Lower leg skin (tissue), 3 donors: ENCODE measurements around the gene C1QTNF3.
"Not testable (repeated sequence)": the region's sequence is repeated elsewhere in the genome, so short reads cannot be mapped to it uniquely, and the experiment has no call there.

Experiments used
- POLR2A ChIP-seq, 2 donors: fragments of 450-650 bp; IDR thresholded peaks; one replicate each; pipeline ENCODE4 v1.6.1; 2016 to 2017; ENCODE audit warnings: antibody characterized with exemption in 2 of 2, mild to moderate bottlenecking in 1 of 2, moderate library complexity in 1 of 2
- TF ChIP-seq, protein P1 (sequence below), 3 donors: fragments of 450-650 bp; IDR thresholded peaks; one replicate each; pipeline ENCODE4 v1.5.1; 2016; ENCODE audit warnings: antibody characterized with exemption in 3 of 3, mild to moderate bottlenecking in 3 of 3, moderate library complexity in 2 of 3

DNA sequence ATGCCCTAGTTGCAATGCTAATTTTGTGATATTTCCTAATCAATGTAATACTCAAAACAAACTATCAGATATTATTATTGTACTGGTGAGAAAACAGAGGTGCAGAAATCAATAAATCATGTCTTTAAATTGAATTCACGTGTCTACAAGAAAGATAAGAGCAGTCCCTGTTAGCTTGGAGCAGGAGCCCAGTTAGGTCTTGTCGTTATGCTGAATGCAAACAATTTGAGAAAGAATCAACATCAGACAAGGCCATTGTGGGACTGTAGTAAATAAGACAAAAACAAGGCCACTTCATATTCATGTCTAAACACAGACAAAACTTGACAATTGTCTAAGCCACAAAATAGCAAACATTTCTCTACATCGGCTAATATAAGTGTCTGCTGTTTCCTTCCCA is 31.1 kb upstream of the C1QTNF3 start:
- TF ChIP-seq, protein P1, sequence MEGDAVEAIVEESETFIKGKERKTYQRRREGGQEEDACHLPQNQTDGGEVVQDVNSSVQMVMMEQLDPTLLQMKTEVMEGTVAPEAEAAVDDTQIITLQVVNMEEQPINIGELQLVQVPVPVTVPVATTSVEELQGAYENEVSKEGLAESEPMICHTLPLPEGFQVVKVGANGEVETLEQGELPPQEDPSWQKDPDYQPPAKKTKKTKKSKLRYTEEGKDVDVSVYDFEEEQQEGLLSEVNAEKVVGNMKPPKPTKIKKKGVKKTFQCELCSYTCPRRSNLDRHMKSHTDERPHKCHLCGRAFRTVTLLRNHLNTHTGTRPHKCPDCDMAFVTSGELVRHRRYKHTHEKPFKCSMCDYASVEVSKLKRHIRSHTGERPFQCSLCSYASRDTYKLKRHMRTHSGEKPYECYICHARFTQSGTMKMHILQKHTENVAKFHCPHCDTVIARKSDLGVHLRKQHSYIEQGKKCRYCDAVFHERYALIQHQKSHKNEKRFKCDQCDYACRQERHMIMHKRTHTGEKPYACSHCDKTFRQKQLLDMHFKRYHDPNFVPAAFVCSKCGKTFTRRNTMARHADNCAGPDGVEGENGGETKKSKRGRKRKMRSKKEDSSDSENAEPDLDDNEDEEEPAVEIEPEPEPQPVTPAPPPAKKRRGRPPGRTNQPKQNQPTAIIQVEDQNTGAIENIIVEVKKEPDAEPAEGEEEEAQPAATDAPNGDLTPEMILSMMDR (IDR thresholded peaks at IDR 0.05) = not testable (repeated sequence)
- TF ChIP-seq POLR2A (IDR thresholded peaks at IDR 0.05) = not testable (repeated sequence)
